ENCODE data around the gene PIKFYVE.

DNA sequence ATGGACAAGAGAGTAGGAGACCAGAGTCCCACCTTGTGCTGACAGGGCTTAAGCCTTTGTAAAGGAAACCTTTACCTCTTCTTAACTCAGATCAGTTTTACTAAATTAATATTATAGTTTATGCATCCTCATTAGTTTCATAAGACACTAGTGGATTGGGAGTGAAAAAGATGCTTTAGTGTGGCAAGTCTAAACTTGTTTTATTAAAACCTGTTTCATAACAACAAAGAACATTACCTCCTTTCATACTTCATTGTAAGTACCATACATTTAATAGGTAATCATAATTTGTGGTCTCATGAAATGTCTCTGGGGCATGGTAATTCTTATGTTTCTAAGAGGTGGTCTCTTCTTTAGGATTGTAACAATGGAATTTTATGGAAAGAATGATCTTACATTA, 63.4 kb downstream of the PIKFYVE start:
- TF ChIP-seq, protein P1, sequence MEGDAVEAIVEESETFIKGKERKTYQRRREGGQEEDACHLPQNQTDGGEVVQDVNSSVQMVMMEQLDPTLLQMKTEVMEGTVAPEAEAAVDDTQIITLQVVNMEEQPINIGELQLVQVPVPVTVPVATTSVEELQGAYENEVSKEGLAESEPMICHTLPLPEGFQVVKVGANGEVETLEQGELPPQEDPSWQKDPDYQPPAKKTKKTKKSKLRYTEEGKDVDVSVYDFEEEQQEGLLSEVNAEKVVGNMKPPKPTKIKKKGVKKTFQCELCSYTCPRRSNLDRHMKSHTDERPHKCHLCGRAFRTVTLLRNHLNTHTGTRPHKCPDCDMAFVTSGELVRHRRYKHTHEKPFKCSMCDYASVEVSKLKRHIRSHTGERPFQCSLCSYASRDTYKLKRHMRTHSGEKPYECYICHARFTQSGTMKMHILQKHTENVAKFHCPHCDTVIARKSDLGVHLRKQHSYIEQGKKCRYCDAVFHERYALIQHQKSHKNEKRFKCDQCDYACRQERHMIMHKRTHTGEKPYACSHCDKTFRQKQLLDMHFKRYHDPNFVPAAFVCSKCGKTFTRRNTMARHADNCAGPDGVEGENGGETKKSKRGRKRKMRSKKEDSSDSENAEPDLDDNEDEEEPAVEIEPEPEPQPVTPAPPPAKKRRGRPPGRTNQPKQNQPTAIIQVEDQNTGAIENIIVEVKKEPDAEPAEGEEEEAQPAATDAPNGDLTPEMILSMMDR (IDR thresholded peaks at IDR 0.05) = no peak
- no peak for TF ChIP-seq POLR2A (IDR thresholded peaks at IDR 0.05)

Data from heart left ventricle (tissue), 13 donors.